GM23248 (cell line): ENCODE measurements around the gene TMEM14A.

Experiments
- EZH2 ChIP-seq: fragments of 200-600 bp; sonication (generic); IDR thresholded peaks from 2 replicates; pipeline ENCODE4 v1.6.1; 2018; ENCODE audit warnings: antibody characterized with exemption, mild to moderate bottlenecking; ENCODE audit not compliant: insufficient read depth, poor library complexity, severe bottlenecking
- EZH2phosphoT487 ChIP-seq: fragments of 200-600 bp; sonication (generic); IDR thresholded peaks from 2 replicates; pipeline ENCODE4 v1.6.1; 2018; ENCODE audit warnings: antibody characterized with exemption, moderate library complexity, mild to moderate bottlenecking, low read depth; ENCODE audit not compliant: insufficient read depth

DNA sequence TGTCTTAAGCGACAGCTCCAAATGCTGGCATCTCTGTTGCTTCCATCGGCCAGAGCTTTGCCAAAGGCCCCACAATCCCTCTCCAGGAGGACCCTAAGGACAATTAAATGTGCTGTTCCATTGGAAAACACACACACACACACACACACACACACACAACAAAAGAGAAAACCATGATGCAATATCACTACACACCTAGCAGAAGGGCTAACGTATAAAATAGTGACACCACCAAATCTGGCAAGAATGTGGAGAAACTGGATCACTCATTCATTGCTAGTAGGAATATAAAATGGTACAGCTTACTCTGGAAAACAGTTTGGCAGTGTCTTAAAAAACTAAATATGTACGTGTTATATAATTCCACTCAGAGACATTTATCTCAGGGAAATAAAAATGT is 13.0 kb upstream of the TMEM14A start:
- TF ChIP-seq EZH2 (no peak), EZH2phosphoT487 (no peak)
